ENCODE measurements around the gene GNRHR. TPM values are rescaled to one million over a fixed set of nuclear protein-coding genes. Genes with fewer than 3 reads are reported as not detected.
A peak's percentile ranks its signal among the peaks of the same experiment; 100 is the strongest.

GNRHR gene
- total RNA-seq, 1 donor from 2014 or later = not detected

GRCh38 chr4:67701517-67701850 is 52.7 kb downstream of the GNRHR start:
- H3K4me3 ChIP-seq (ENCODE audit: low read depth, low read length) = peak overlapping the region; percentile 94
- no peak for DNase-seq (ENCODE audit: low read depth)
- TF ChIP-seq CTCF (IDR thresholded peaks at IDR 0.05; ENCODE audit: insufficient read depth, low read length, poor library complexity, severe bottlenecking) = no peak
- no peaks in the 10 kb centered on the region for H3K27me3 ChIP-seq (ENCODE audit: control insufficient read depth, insufficient read depth, low read length)
- no peaks in the 10 kb centered on the region for H3K36me3 ChIP-seq (ENCODE audit: control insufficient read depth, insufficient read depth, low read length)

GRCh38 chr4:67700738-67701516 is 53.3 kb downstream of the GNRHR start, which contains the start of gene UBA6:
Gene UBA6, minus strand, starts transcription at chr4:67701155. Its CDS starts 36 bp downstream, at chr4:67701119.
- H3K36me3 ChIP-seq (ENCODE audit: control insufficient read depth, insufficient read depth, low read length) = no peaks in the 10 kb centered on the region
- TF ChIP-seq CTCF (IDR thresholded peaks at IDR 0.05; ENCODE audit: insufficient read depth, low read length, poor library complexity, severe bottlenecking) = peak; percentile 21
- H3K27me3 ChIP-seq (ENCODE audit: control insufficient read depth, insufficient read depth, low read length) = no peaks in the 10 kb centered on the region
- DNase-seq (ENCODE audit: low read depth) = peak; percentile 83
- H3K4me3 ChIP-seq (ENCODE audit: low read depth, low read length) = peak within 1 kb of the TSS; percentile 94

GRCh38 chr4:67700116-67700737 is 54.0 kb downstream of the GNRHR start:
- no peak for DNase-seq (ENCODE audit: low read depth)
- Histone ChIP-seq H3K27me3 (ENCODE audit: control insufficient read depth, insufficient read depth, low read length) (no peaks in the 10 kb centered on the region), H3K4me3 (ENCODE audit: low read depth, low read length) (peak overlapping the region; percentile 94), H3K36me3 (ENCODE audit: control insufficient read depth, insufficient read depth, low read length) (no peaks in the 10 kb centered on the region)
- TF ChIP-seq CTCF (IDR thresholded peaks at IDR 0.05; ENCODE audit: insufficient read depth, low read length, poor library complexity, severe bottlenecking) = no peak

GRCh38 chr4:67699603-67700002 is 54.6 kb downstream of the GNRHR start:
- H3K27me3 ChIP-seq (ENCODE audit: control insufficient read depth, insufficient read depth, low read length) = no peaks in the 10 kb centered on the region
- TF ChIP-seq CTCF (IDR thresholded peaks at IDR 0.05; ENCODE audit: insufficient read depth, low read length, poor library complexity, severe bottlenecking) = no peak
- no peak for DNase-seq (ENCODE audit: low read depth)
- H3K36me3 ChIP-seq (ENCODE audit: control insufficient read depth, insufficient read depth, low read length) = no peaks in the 10 kb centered on the region
- peak overlapping the region; percentile 94 for H3K4me3 ChIP-seq (ENCODE audit: low read depth, low read length)

- no peak for DNase-seq (ENCODE audit: low read depth)
- no peak for TF ChIP-seq CTCF (IDR thresholded peaks at IDR 0.05; ENCODE audit: insufficient read depth, low read length, poor library complexity, severe bottlenecking)
- Histone ChIP-seq H3K27me3 (ENCODE audit: control insufficient read depth, insufficient read depth, low read length) (no peaks in the 10 kb centered on the region), H3K36me3 (ENCODE audit: control insufficient read depth, insufficient read depth, low read length) (no peaks in the 10 kb centered on the region), H3K4me3 (ENCODE audit: low read depth, low read length) (no peak overlapping the region)
Observed at GRCh38 chr4:67697860-67698687, 56.1 kb downstream of the GNRHR start.
